ENCODE results near the gene STRADA.

Gene STRADA

GRCh38 chr17:63685578-63685977 is 56.0 kb downstream of the STRADA start:
- DNase-seq (ENCODE audit: low read depth in 2 of 2), result no peak

GRCh38 chr17:63685041-63685440 is 56.6 kb downstream of the STRADA start:
- DNase-seq (ENCODE audit: low read depth in 2 of 2), result no peak

- no peak for DNase-seq (ENCODE audit: low read depth in 2 of 2)
Observed at GRCh38 chr17:63682981-63683380, 58.6 kb downstream of the STRADA start.

- no peak for DNase-seq (ENCODE audit: low read depth in 2 of 2)
Observed at GRCh38 chr17:63682441-63682840, 59.2 kb downstream of the STRADA start.

- no peak for DNase-seq (ENCODE audit: low read depth in 2 of 2)
Observed at GRCh38 chr17:63681530-63681929, 60.1 kb downstream of the STRADA start.

GRCh38 chr17:63680700-63681099 is 60.9 kb downstream of the STRADA start:
- no peak for DNase-seq (ENCODE audit: low read depth in 2 of 2)

- DNase-seq (ENCODE audit: low read depth in 2 of 2), result no peak
Observed at GRCh38 chr17:63679214-63679613, 62.4 kb downstream of the STRADA start.

GRCh38 chr17:63676584-63676983 is 65.0 kb downstream of the STRADA start:
- DNase-seq (ENCODE audit: low read depth in 2 of 2), result no peak

GRCh38 chr17:63675607-63676546 is 65.7 kb downstream of the STRADA start:
- DNase-seq (ENCODE audit: low read depth in 2 of 2), result no peak

GRCh38 chr17:63675231-63675606 is 66.4 kb downstream of the STRADA start:
- no peak for DNase-seq (ENCODE audit: low read depth in 2 of 2)

- no peak for DNase-seq (ENCODE audit: low read depth in 2 of 2)
Observed at GRCh38 chr17:63672856-63673255, 68.7 kb downstream of the STRADA start.

GRCh38 chr17:63665527-63666214 is 75.9 kb downstream of the STRADA start:
- no peak for DNase-seq (ENCODE audit: low read depth in 2 of 2)

- DNase-seq (ENCODE audit: low read depth in 2 of 2), result no peak
Observed at GRCh38 chr17:63659850-63660249, 81.7 kb downstream of the STRADA start.

GRCh38 chr17:63658366-63658765 is 83.2 kb downstream of the STRADA start:
- DNase-seq (ENCODE audit: low read depth in 2 of 2), result no peak

GRCh38 chr17:63657786-63658185 is 83.8 kb downstream of the STRADA start:
- no peak for DNase-seq (ENCODE audit: low read depth in 2 of 2)

GRCh38 chr17:63653050-63653449 is 88.5 kb downstream of the STRADA start:
- no peak for DNase-seq (ENCODE audit: low read depth in 2 of 2)
